HUES6 (cell line): ENCODE measurements around the gene RBMS1.

Experiments
- H3K27ac ChIP-seq: 2 replicates; pipeline ENCODE4 v1.7.0; 2013; ENCODE audit warnings: low read depth, mild to moderate bottlenecking, low read length, inconsistent platforms
- H3K27me3 ChIP-seq: 2 replicates; pipeline ENCODE4 v1.6.1; 2013; ENCODE audit warnings: low read length; ENCODE audit not compliant: control insufficient read depth, insufficient read depth
- H3K36me3 ChIP-seq: 2 replicates; pipeline ENCODE4 v1.6.1; 2013; ENCODE audit warnings: low read length; ENCODE audit not compliant: control insufficient read depth, insufficient read depth
- H3K4me1 ChIP-seq: 2 replicates; pipeline ENCODE4 v1.6.1; 2013; ENCODE audit warnings: low read length; ENCODE audit not compliant: control insufficient read depth, insufficient read depth
- H3K4me3 ChIP-seq: 2 replicates; pipeline ENCODE4 v1.5.1; 2013; ENCODE audit warnings: low read depth, low read length
- H3K9ac ChIP-seq: one replicate; pipeline ENCODE4 v1.6.1; 2013; ENCODE audit warnings: mild to moderate bottlenecking, low read length
- H3K9me3 ChIP-seq: 2 replicates; pipeline ENCODE4 v1.6.1; 2013; ENCODE audit warnings: low read depth, low read length; ENCODE audit not compliant: control insufficient read depth, insufficient read depth

The RBMS1 gene

DNA sequence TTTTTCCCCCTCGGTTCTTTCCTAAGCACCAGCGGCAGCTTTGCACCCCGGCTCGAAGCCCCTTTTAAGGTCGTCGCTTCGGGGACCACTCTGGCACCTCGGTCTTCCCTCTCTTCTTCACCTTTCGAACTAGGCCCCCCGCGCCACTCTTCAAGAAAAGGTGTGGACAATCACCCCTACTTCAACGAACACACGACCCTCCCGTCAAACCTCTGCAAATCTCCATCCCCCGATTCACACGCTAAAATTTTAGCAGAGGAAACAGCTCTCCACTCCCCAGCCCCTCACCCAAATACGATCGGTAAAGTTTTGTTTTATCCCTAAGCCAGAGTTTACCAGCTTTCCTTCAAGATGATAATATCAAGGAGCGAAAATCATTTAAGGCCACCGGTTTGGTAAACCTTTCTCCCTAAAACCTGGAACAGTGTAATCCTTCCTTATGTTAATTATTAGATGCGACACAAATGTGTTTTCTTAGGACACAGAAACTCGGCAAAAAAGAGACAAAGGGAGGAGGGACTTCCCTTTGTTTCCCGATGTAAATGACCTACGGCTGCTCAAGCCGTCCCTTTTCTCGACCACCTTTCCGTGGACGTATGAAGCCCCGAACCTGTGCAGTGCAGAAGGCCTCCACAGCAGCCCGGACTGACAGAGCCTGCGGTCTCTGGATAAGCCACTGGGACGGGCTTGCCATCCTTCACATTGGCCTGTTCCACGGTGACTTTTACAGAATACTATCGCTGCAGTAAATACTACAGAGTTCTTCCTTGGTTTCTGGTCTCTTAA is 85.2 kb downstream of the RBMS1 start:
- H3K4me3 ChIP-seq, result peak overlapping the region; percentile 69
- H3K9me3 ChIP-seq, result no peaks in the 10 kb centered on the region
- peaks cover 35% of the 10 kb centered on the region for H3K4me1 ChIP-seq
- peak overlapping the region; percentile 79 for H3K9ac ChIP-seq
- H3K27me3 ChIP-seq, result peaks cover 30% of the 10 kb centered on the region
- no peaks in the 10 kb centered on the region for H3K36me3 ChIP-seq
- peak overlapping the region; percentile 22; the same call in 1 of the 2 replicates for H3K27ac ChIP-seq

GRCh38 chr2:160407393-160408172 is 86.0 kb downstream of the RBMS1 start:
- Histone ChIP-seq H3K27ac (no peak overlapping the region; the same call in 1 of the 2 replicates), H3K36me3 (no peaks in the 10 kb centered on the region), H3K27me3 (peaks cover 35% of the 10 kb centered on the region), H3K4me3 (peak overlapping the region; percentile 69), H3K9ac (peak overlapping the region; percentile 79), H3K9me3 (no peaks in the 10 kb centered on the region), H3K4me1 (peaks cover 43% of the 10 kb centered on the region)

GRCh38 chr2:160406591-160407392 is 86.8 kb downstream of the RBMS1 start:
- Histone ChIP-seq H3K4me1 (peaks cover 51% of the 10 kb centered on the region), H3K4me3 (peak overlapping the region; percentile 69), H3K9me3 (no peaks in the 10 kb centered on the region), H3K9ac (peak overlapping the region; percentile 44), H3K36me3 (no peaks in the 10 kb centered on the region), H3K27me3 (peaks cover 35% of the 10 kb centered on the region), H3K27ac (no peak overlapping the region)

DNA sequence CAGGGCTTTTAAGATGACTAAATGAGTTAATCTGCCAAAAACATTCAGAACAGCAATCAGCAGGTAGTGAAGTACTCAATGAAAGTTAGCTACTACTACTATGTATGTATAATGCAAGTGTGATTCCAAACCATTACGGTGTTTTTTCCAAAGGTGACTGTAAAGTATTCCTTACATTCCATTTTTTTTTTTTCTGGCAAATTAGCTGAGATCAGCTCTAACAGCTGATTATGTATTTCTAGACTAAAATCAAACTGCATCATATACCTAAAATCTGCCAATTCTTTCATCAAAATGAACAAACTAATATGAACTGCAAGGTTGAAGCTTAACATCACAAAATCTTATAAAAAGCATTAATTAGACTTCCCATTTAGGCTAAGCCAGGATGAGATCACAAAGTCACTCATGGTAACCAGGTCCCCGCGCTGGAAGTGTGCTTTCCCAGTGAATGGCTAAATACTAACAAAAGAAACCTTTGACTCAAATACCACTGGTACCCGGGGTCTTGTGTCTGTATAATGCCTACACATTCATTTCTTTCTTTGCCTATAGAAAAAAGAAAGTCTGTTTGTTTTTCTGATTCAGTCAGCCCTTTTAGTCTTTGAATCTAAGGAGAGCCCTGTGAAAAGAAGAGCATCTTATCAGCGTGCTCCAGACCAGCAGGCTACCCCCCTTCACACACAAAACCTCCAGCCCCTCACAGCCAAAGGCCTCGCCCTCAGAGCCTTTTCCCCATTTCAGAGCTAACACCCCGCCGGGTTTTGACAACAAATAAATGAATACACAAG is 88.3 kb downstream of the RBMS1 start:
- Histone ChIP-seq H3K4me3 (peak overlapping the region; percentile 69), H3K27me3 (peaks cover 35% of the 10 kb centered on the region), H3K36me3 (no peaks in the 10 kb centered on the region), H3K9ac (no peak overlapping the region), H3K9me3 (no peaks in the 10 kb centered on the region), H3K4me1 (peaks cover 59% of the 10 kb centered on the region), H3K27ac (no peak overlapping the region)

DNA sequence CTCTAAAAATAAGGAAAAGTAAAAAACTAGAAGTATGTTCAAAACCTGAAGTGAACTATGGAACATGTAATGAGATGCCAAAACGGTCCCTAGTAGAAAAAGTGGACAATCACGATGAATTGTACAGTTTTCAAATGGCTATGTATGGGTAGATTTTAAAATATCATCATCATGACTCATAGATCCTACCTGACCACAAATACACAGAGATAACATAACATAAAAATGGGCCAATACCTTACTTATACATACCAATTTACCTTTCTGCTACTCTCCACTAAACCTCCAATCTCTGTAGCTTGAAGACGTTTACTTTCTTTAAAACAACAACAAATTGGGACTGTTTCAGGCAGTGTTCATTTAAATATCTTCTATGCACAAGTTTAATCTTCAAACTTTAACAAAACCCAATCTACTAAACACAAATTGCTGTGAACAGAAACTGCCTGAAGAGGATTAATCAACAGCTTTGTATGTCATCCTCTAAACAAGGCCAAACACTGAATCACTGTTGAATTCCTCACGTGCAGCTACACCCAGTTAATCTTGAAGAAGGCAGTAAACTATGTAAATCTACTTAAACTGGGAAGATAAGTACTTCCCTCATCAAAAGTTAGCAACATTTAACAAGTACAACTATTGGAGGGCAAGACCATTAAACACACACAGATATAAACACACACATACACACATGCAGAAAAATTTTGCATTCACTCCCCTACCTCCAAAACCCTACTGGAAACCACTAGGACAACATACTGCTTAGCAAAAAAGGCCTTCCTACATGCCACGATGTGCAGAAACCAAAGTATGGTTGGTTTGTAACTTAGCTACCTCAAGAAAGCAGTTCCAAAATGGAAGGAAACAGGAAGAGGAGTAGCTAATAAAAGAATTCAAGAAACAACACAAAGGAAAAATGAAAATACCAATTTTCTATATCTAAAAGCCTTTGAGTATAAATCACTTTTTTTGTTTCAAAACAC is 90.3 kb downstream of the RBMS1 start:
- peaks cover 71% of the 10 kb centered on the region for H3K4me1 ChIP-seq
- H3K27ac ChIP-seq, result no peak overlapping the region

DNA sequence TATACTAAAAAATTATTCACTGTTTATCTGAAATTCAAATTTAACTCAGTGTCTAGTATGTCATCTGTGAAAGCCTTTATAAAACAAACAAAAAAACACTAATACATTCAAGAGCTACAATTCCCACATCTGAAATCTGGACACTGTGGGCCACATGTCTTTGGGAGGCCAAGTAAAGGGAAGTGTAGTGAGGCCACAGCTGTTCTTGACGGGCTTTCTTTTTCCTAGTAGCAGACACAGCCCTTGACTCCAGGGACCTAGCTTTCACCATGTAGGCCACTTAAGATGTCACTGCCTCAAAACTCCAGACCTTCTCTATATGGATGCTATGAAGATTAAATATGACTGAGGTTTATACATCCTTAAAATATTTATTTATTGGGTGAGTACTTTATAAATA is 91.1 kb downstream of the RBMS1 start:
- no peaks in the 10 kb centered on the region for H3K36me3 ChIP-seq
- no peak overlapping the region for H3K27ac ChIP-seq
- H3K4me1 ChIP-seq, result peaks cover 79% of the 10 kb centered on the region
- H3K4me3 ChIP-seq, result no peak overlapping the region
- H3K9ac ChIP-seq, result no peak overlapping the region
- peaks cover 29% of the 10 kb centered on the region for H3K27me3 ChIP-seq
- H3K9me3 ChIP-seq, result no peaks in the 10 kb centered on the region

More for the DNA sequence above, 90.3 kb downstream of the RBMS1 start:
- H3K27me3 ChIP-seq, result peaks cover 29% of the 10 kb centered on the region
- no peaks in the 10 kb centered on the region for H3K9me3 ChIP-seq
- no peak overlapping the region for H3K4me3 ChIP-seq
- no peaks in the 10 kb centered on the region for H3K36me3 ChIP-seq
- no peak overlapping the region for H3K9ac ChIP-seq

DNA sequence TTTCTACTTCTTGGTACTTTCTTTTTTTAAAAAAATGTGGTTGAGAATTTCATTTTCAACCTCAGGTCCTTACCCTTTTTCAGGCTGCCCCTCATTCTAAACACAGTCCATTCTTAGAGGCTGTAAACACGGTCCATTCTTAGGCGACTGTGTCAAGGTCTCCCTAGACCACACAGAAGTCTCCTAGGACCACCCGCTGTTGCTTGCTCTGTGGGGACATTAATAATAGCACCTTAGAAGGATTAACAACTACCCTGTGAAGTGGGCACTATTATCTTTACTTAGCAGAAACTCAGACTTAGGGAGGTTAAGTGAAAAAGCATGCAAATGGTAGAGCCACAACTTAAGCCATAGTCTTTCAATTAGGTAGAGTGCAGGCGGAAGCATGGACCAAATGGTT is 91.7 kb downstream of the RBMS1 start:
- peaks cover 29% of the 10 kb centered on the region for H3K27me3 ChIP-seq
- H3K27ac ChIP-seq, result no peak overlapping the region
- H3K4me3 ChIP-seq, result no peak overlapping the region
- peaks cover 85% of the 10 kb centered on the region for H3K4me1 ChIP-seq
- H3K36me3 ChIP-seq, result no peaks in the 10 kb centered on the region
- no peak overlapping the region for H3K9ac ChIP-seq
- no peaks in the 10 kb centered on the region for H3K9me3 ChIP-seq

DNA sequence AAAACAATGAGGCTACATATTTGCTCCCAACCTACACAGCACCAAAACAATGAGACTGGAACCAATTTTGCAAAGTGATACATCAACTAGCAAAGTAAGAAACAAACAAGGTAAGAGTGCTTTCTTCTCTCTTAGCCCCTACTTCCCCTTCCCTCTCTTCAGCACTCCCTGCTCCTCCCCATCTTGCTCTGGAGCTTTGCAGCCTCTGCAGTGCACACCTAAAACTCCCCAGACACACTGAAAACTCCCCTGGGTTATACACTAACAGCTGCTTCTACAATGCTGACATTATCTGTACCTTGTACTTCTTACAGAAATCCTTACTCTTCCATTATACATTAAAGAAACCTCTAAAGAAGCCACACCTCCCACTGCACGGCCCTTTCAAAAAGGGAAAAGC is 93.7 kb downstream of the RBMS1 start:
- no peak overlapping the region for H3K9ac ChIP-seq
- no peak overlapping the region for H3K27ac ChIP-seq
- peaks cover 19% of the 10 kb centered on the region for H3K27me3 ChIP-seq
- no peaks in the 10 kb centered on the region for H3K9me3 ChIP-seq
- no peak overlapping the region for H3K4me3 ChIP-seq
- peaks cover 75% of the 10 kb centered on the region for H3K4me1 ChIP-seq
- no peaks in the 10 kb centered on the region for H3K36me3 ChIP-seq

DNA sequence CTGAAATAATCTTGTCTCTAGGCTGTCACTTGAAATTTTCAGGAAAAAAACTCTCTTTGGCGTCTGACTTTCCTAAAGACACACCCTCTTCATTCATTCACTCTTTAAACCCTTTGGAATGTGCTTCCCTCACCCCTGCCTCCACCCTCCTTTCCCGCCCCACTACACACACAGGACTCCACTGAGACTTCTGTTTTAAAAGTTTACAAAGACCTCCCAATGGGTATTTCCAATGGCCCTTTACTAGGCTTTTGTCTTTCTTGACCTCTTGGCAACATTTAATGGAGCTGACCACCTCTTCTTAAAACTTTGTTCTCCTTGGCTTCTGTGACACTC is 96.1 kb downstream of the RBMS1 start:
- Histone ChIP-seq H3K27ac (no peak overlapping the region), H3K4me3 (peak overlapping the region; percentile 26; the same call in 1 of the 2 replicates), H3K36me3 (no peaks in the 10 kb centered on the region), H3K4me1 (peaks cover 58% of the 10 kb centered on the region), H3K9ac (no peak overlapping the region), H3K27me3 (no peaks in the 10 kb centered on the region), H3K9me3 (no peaks in the 10 kb centered on the region)
